Osteoblast (primary cell): Measurements from ENCODE around the gene MFN2. TPM values are rescaled to one million over a fixed set of nuclear protein-coding genes. Genes with fewer than 3 reads are reported as not detected.
A peak's percentile ranks its signal among the peaks of the same experiment; 100 is the strongest.

ENCODE experiments used
- DNase-seq: peaks from one replicate; pipeline ENCODE4 v3.0.0; 2011; ENCODE audit warnings: low spot score, mixed read lengths; ENCODE audit not compliant: insufficient read length; ENCODE audit errors: missing footprints
- H2AFZ ChIP-seq: 2 replicates; pipeline ENCODE4 v1.6.0; 2011; ENCODE audit warnings: mild to moderate bottlenecking, low read length
- H3K27ac ChIP-seq: 2 replicates; pipeline ENCODE4 v1.5.1; 2011; ENCODE audit warnings: mild to moderate bottlenecking, low read depth, low read length, moderate library complexity
- H3K27me3 ChIP-seq: 2 replicates; pipeline ENCODE4 v1.6.0; 2012; ENCODE audit warnings: mild to moderate bottlenecking, control low read depth, inconsistent platforms, low read length, moderate library complexity; ENCODE audit not compliant: insufficient read depth
- H3K36me3 ChIP-seq: 2 replicates; pipeline ENCODE4 v1.5.1; 2011; ENCODE audit warnings: mild to moderate bottlenecking, low read length, control low read depth, moderate library complexity; ENCODE audit not compliant: insufficient read depth
- H3K4me1 ChIP-seq: 2 replicates; pipeline ENCODE4 v1.5.1; 2011; ENCODE audit warnings: mild to moderate bottlenecking, low read length, control low read depth, moderate library complexity; ENCODE audit not compliant: insufficient read depth
- H3K4me2 ChIP-seq: 2 replicates; pipeline ENCODE4 v1.6.0; 2011; ENCODE audit warnings: mild to moderate bottlenecking, low read length; ENCODE audit not compliant: insufficient read depth
- H3K4me3 ChIP-seq: fragments of 200-600 bp; sonication (generic); 3 replicates; pipeline ENCODE4 v1.5.1; 2012; ENCODE audit warnings: mild to moderate bottlenecking, low read length, inconsistent platforms; ENCODE audit not compliant: insufficient read depth
- H3K79me2 ChIP-seq: 2 replicates; pipeline ENCODE4 v1.6.0; 2012; ENCODE audit warnings: mild to moderate bottlenecking, low read length, control low read depth, inconsistent platforms; ENCODE audit not compliant: insufficient read depth
- H3K9me3 ChIP-seq: 2 replicates; pipeline ENCODE4 v1.5.1; 2011; ENCODE audit warnings: low read depth, low read length, control low read depth
- H4K20me1 ChIP-seq: 2 replicates; pipeline ENCODE4 v1.6.0; 2012; ENCODE audit warnings: mild to moderate bottlenecking, low read length, control low read depth; ENCODE audit not compliant: insufficient read depth
- total RNA-seq: library from RNA; depleted of rRNA; stranded (reverse); fragments of >200 nt; gene quantifications from 2 replicates; pipeline ENCODE4 v1.2.3, GENCODE V29; 2012
- TF ChIP-seq, protein P1 (sequence below): IDR thresholded peaks from 2 replicates; pipeline ENCODE4 v1.5.1; 2011; ENCODE audit warnings: mild to moderate bottlenecking, low read depth, low read length, moderate library complexity; ENCODE audit errors: extremely low read depth

MFN2 gene
- total RNA-seq: 46.0 and 51.0 TPM in 2 replicates

DNA sequence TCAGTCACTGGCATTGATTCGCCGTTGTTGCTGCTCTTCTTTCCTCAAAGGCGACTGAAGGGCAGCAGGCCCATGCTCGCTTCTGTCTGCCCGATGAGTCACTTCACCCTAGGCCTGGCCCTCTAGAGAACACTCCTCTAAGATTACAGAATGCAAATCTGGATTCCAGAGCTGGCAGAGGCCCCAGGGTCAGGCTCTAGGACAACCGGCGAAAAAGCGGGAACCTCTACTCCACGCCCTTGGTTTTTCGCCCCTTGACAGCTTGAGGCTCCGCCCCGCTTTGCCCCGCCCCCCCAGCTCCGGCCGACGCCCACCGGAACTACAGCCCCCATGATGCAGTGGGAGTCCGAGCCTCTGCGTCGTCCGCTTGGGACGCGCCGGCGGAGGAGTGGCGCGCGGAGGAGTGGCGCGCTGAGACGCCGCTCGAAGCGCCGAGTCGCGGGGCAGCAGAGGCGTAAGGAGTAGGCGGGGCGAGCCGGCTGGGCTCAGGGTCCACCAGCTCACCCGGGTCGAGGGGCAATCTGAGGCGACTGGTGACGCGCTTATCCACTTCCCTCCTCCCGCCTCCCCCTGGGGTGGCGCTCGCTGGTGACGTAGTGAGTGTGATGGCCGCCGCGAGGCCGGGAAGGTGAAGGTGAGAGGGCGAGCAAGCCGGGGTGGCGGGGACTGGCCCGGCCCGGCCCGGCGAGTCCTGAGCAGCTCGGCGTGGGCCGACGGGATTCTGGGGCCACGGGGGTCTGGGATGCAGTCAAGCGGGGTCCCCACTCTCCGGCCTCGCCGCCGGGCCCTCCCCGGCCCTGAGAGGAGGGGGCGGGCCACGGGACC is at the start of gene MFN2:
Gene MFN2 (plus strand): TSS at position 594 of the 825 bp plus-strand sequence. CDS start 8,725 bp downstream, outside the sequence.
- Histone ChIP-seq H3K27me3 (no peaks in the 10 kb centered on the region), H3K27ac (peak within 1 kb of the TSS; percentile 85), H3K36me3 (peaks cover 35% of the 10 kb centered on the region), H4K20me1 (peaks cover 18% of the 10 kb centered on the region), H3K9me3 (no peaks in the 10 kb centered on the region), H3K4me2 (peak within 1 kb of the TSS; percentile 93), H3K79me2 (peaks cover 46% of the 10 kb centered on the region), H3K4me3 (peak within 1 kb of the TSS; percentile 86), H2AFZ (peak within 1 kb of the TSS; percentile 83), H3K4me1 (peaks cover 23% of the 10 kb centered on the region)
- peak; percentile 99 for DNase-seq
- TF ChIP-seq, protein P1, sequence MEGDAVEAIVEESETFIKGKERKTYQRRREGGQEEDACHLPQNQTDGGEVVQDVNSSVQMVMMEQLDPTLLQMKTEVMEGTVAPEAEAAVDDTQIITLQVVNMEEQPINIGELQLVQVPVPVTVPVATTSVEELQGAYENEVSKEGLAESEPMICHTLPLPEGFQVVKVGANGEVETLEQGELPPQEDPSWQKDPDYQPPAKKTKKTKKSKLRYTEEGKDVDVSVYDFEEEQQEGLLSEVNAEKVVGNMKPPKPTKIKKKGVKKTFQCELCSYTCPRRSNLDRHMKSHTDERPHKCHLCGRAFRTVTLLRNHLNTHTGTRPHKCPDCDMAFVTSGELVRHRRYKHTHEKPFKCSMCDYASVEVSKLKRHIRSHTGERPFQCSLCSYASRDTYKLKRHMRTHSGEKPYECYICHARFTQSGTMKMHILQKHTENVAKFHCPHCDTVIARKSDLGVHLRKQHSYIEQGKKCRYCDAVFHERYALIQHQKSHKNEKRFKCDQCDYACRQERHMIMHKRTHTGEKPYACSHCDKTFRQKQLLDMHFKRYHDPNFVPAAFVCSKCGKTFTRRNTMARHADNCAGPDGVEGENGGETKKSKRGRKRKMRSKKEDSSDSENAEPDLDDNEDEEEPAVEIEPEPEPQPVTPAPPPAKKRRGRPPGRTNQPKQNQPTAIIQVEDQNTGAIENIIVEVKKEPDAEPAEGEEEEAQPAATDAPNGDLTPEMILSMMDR: no peak

DNA sequence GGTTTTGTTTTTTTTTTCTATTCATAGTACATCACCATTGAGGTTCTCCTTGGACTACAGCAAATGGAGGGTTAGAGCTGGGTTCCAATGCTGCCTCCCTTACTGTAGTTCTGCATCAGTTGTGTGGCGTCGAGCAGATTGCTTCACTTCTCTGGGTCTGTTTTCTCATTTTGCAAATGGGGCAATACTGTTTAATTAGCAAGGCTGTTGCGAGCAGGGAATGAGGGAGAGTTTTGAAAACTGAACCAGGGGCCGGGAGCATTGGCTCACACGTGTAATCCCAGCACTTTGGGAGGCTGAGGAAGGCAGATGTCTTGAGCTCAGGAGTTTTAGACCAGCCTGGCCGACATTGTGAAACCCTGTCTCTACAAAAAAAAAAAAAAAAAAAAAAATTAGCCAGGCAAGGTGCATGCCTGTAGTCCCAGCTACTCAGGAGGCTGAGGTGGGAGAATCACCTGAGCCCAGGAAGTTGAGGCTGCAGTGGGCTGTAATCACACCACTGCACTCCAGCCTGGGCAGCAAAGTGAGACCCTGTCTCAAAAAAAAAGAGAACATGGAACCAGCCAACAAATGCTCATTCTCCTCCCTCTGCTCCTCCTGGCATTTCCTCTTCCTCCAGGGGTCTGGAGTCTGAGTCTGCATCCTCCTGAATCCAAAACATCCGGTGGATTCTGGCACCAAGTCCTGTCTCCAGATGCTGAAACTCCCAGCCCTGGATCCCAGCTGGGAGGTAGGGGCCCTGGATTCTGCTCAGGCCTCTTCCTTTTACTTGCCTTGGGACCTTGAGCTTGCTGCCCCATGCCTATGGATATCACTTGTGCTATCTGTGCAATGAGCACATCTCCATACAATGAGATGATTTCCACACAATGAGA is 49.4 kb upstream of the MFN2 start:
- H3K27ac ChIP-seq: no peak overlapping the region
- no peaks in the 10 kb centered on the region for H4K20me1 ChIP-seq
- peaks cover 8% of the 10 kb centered on the region for H3K79me2 ChIP-seq
- peaks cover 15% of the 10 kb centered on the region for H3K4me1 ChIP-seq
- TF ChIP-seq, protein P1: no peak
- peak overlapping the region; percentile 32 for H2AFZ ChIP-seq
- no peak overlapping the region for H3K4me3 ChIP-seq
- no peak overlapping the region for H3K4me2 ChIP-seq
- H3K27me3 ChIP-seq: no peaks in the 10 kb centered on the region
- H3K9me3 ChIP-seq: no peaks in the 10 kb centered on the region
- H3K36me3 ChIP-seq: no peaks in the 10 kb centered on the region
- DNase-seq: peak; percentile 75

DNA sequence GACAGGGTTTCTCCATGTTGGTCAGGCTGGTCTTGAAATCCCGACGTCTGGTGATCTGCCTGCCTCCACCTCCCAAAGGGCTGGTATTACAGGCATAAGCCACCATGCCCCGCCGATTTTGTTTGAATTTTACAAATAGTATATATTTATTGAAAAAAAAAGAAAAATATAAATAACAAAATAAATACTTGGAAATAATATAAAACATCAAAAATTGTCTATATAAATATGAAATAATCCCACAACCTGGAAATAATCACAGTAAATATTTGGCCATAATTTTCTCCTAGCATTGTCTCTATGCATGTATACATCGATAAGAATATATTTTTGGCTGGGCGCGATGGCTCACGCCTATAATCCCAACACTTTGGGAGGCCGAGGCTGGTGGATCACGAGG is 48.4 kb upstream of the MFN2 start:
- TF ChIP-seq, protein P1: no peak
- no peak for DNase-seq
- no peak overlapping the region for H3K4me2 ChIP-seq
- H2AFZ ChIP-seq: no peak overlapping the region
- peaks cover 13% of the 10 kb centered on the region for H3K79me2 ChIP-seq
- H3K27ac ChIP-seq: no peak overlapping the region
- peaks cover 15% of the 10 kb centered on the region for H3K4me1 ChIP-seq
- H3K36me3 ChIP-seq: no peaks in the 10 kb centered on the region
- H4K20me1 ChIP-seq: no peaks in the 10 kb centered on the region
- H3K9me3 ChIP-seq: no peaks in the 10 kb centered on the region
- H3K4me3 ChIP-seq: no peak overlapping the region
- H3K27me3 ChIP-seq: no peaks in the 10 kb centered on the region
